Measurements from ENCODE around the gene MICALL2. TPM values are rescaled to one million over a fixed set of nuclear protein-coding genes. Genes with fewer than 3 reads are reported as not detected.
A peak's percentile ranks its signal among the peaks of the same experiment; 100 is the strongest.

The MICALL2 gene
- total RNA-seq, 1 donor from 2014 or later: 3.7 TPM

DNA sequence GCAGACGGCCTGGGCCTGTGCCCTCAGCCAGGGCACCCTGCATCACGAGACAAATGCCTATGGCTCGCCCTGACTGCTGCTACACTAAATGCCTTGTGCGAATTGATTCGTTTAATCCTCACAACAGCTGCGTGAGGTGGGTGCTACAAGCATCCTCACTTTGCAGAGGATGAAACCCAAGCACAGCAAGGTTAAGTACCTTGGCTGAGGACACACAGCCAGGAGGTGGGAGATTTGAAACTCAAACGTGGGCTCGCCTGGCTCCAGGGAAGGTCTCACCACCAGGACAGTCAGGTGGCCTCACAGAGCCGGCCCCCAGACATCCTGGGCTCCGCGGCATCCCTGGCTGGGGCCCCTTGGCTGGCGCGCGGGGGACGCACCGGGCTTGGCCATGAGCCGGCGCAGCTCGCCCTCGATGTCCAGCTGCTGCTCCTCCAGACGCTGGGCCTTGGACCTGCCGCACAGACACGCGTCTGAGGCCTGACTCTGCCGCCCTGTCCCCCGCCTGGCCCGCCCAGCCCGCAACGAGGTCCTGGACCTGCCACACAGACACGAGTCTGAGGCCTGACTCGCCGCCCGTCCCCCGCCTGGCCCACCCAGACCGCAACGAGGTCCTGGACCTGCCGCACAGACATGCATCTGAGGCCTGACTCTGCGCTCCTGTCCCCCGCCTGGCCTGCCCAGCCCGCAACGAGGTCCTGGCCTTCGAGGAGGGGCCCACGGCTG is 22.0 kb downstream of the MICALL2 start:
- DNase-seq (ENCODE audit: low spot score in 2 of 2) (no peak), FAIRE-seq (no peak)

GRCh38 chr7:1436608-1437007 is 22.7 kb downstream of the MICALL2 start:
- FAIRE-seq (no peak), DNase-seq (ENCODE audit: low spot score in 2 of 2) (no peak)

DNA sequence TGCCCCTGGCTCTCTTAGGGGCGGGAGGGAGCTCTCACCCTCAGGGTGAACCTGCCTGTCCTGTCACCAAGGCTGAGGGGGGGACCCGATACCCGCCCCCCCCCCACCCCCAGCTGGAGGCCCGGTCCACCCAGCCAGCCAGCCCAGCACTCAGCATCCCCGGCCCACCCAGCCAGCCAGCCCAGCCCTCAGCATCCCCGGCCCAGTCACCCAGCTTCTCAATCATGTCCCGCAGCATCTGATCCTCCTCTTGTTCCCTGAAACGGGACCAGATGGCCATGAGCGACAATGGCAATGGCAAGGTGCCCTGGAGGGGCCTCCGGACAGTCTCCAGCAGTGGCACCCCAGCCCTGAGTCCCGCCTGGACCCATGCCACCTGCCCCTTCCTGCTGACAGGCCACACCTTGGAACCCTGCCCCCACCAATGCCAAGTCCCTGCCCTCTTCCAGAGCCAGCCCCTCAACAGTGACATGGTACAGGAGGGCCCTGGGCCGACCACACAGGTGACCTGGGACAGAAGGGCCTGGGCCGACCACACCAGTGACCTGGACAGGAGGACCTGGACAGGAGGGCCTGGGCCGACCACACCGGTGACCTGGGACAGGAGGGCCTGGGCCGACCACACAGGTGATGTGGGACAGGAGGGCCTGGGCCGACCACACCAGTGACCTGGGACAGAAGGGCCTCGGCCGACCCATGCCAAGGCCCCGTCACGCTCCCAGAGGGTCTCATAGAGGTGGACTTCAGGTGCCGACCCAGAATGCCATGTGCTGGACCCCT is 24.2 kb downstream of the MICALL2 start:
- DNase-seq (ENCODE audit: low spot score in 2 of 2): no peak
- no peak for FAIRE-seq

DNA sequence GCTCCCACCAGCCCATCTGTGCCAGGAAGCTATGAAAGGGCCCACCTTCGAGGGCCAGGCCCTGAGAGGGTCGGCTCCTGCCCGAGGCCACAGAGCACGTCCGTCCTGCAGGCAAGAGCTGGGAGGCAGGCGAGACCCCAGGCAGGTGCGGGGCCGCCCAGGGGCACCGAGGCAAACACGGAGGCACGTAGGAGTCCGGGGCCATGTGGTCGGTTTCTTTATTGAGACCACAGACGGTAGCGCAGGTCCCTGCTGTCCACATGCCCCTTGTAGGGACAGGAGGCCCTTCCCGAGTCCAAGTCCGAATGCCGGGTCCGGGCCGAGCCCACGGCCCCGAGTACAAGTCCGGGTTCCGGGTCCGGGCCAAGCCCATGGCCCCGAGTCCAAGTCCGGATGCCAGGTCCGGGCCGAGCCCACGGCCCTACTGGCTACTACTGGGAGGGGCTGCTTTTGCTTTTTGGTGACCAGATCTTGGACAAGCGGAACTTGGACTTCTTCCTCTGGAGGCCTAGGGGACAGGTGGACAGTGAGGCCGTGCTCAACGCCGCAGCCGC is 25.0 kb downstream of the MICALL2 start:
- no peak for FAIRE-seq

GRCh38 chr7:1433128-1433920 is 25.9 kb downstream of the MICALL2 start:
- FAIRE-seq: no peak
- DNase-seq (ENCODE audit: low spot score in 2 of 2): no peak

More for the DNA sequence above, 25.0 kb downstream of the MICALL2 start:
- no peak for DNase-seq (ENCODE audit: low spot score in 2 of 2)

GRCh38 chr7:1432411-1433082 is 26.7 kb downstream of the MICALL2 start:
- FAIRE-seq: no peak

DNA sequence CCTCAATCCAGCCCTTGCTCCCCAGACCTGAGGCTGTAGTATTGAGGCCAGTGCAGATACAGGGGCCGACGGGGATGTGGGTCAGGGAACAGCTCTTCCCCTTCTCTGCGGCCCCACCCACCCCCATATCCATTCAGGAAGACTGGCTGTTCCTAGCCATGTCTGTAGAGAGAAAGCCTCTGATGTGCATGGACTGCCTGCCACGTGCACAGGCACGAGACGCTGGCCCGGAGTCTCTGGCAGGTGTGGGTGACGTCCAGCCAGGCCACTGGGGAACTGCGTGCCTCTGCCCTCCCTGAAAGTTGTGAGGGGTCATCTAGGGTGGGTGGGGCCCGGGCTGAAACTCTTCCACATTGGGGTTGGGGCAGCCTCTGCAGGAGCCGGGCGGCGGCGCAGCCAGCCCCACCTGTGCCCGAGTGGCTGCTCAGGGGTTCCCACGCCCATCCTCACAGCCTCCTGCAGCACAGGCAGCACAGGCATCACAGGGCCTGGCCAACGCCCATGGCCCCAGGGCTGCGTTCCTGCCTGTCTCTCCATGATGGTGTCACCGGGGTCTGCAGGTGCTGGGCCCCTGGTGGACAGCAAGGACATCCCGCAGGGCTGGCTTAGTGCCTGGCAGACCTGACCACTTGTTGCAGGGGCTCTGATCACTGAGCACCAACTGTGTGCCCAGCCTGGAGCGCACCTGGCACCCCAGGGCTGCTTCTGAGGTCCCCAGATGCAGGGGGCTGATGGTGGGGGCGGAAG is 27.5 kb downstream of the MICALL2 start:
- FAIRE-seq: no peak
- DNase-seq (ENCODE audit: low spot score in 2 of 2): no peak

More at GRCh38 chr7:1432411-1433082, 26.7 kb downstream of the MICALL2 start:
- DNase-seq (ENCODE audit: low spot score in 2 of 2): peak; percentile 71 to 82

DNA sequence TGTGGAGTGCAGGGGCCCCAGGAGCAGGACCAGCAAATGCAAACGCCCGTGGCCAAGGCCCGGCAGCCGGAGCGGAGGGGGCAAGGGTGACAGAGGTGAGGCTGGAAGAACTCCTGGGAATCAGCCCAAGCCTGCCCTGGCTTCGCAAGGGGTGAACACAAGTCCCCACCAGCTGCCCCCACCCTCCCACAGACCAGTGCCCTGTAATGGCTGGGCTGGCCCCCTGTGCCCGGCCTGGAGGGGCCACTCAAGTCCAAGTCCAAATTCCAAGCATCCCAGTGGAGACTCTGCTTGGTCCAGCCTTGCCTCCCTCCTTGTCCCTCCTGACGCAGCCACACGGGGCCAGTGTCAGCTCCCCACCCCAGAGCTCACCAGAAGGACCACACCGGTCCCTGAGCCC is 28.0 kb downstream of the MICALL2 start:
- no peak for FAIRE-seq
- DNase-seq (ENCODE audit: low spot score in 2 of 2): no peak

- FAIRE-seq (no peak), DNase-seq (ENCODE audit: low spot score in 2 of 2) (no peak)
These were observed 29.0 kb downstream of the MICALL2 start for GRCh38 chr7:1430056-1430845.

DNA sequence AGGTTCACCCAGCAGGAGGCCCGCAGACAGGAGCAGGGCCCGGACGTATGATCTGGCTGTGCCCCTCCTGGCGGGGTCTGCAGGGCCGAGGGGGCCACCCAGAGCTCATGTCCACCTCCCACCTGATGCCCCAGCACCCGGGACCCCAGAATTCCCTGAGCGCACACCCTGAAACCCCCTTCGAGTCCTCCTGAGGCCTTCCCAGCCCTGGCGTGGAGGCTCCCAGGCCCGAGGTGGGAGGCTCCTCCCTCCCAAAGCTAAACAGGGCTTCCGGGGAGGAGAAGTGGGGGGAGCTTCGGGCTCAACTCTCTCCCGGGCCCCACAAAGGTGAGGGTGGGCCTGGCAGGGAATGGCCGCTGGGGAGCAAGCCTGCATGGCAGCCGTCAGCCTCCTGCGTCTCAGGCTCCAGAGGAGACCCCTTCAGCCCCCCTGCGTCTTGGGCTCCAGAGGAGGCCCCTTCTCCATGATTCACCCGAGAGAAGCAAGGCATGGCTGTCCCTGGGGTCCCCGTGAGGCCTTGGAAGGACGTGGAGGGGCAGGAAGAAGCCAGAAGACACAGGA is 30.2 kb downstream of the MICALL2 start:
- FAIRE-seq (no peak), DNase-seq (ENCODE audit: low spot score in 2 of 2) (no peak)

GRCh38 chr7:1427064-1427657 is 32.1 kb downstream of the MICALL2 start:
- FAIRE-seq (no peak), DNase-seq (ENCODE audit: low spot score in 2 of 2) (no peak)

DNA sequence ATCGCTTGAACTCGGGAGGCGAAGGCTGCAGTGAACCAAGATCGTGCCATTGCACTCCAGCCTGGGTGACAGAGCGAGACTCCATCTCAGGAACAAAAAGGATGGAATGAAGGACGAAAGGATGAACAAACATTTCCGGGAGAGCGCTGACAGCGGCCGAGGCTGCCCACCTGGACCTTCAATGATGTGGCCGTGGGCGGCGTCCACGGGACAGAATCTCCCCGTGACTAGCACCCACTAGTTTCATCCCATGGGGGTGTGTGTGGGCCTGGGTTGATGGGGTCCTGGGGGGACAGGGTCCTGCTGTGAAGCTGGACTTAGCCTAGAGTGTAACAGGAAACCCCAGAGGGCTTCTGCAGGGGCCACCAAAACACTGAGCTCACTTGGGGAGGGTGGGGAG is 32.8 kb downstream of the MICALL2 start:
- FAIRE-seq: no peak
- no peak for DNase-seq (ENCODE audit: low spot score in 2 of 2)

DNA sequence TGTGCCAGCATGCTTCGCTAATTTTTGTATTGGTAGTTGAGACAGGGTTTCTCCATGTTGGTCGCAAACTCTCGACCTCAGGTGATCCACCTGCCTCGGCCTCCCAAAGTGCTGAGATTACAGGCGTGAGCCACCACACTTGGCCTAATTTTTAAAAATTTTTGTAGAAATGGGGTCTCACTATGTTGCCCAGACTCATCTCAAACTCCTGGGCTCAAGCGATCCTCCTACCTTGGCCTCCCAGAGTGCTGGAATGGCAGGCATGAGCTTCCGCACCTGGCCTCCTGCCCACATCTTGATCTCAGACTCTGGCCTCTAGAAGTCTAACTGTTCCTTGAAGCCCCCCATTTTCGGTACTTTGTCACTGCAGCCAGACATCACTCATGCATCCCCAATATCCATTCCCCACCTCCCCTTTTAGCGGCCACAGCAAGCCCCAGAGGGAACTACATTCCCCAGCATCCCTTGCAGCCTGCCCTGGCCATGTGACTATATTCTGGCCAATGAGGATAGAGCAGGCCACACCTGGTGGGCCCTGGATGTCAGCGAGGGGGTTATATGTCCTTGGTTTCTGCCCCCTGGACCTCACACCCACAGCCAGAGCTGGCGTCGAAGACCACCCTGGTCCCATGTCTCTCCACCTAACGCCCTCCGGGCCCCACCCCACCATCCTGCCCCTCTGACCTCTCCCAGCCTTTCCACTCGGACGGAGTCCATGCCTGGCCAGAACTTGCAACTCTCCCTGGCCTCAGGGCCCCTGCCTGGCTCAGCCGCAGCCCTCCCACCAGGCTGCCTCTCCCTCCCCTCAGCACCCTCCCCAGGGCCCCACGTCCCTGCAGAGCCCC is 33.8 kb downstream of the MICALL2 start:
- no peak for DNase-seq (ENCODE audit: low spot score in 2 of 2)
- FAIRE-seq: no peak

- DNase-seq (ENCODE audit: low spot score in 2 of 2) (no peak), FAIRE-seq (no peak)
These were observed 35.2 kb downstream of the MICALL2 start for GRCh38 chr7:1424041-1424440.

DNA sequence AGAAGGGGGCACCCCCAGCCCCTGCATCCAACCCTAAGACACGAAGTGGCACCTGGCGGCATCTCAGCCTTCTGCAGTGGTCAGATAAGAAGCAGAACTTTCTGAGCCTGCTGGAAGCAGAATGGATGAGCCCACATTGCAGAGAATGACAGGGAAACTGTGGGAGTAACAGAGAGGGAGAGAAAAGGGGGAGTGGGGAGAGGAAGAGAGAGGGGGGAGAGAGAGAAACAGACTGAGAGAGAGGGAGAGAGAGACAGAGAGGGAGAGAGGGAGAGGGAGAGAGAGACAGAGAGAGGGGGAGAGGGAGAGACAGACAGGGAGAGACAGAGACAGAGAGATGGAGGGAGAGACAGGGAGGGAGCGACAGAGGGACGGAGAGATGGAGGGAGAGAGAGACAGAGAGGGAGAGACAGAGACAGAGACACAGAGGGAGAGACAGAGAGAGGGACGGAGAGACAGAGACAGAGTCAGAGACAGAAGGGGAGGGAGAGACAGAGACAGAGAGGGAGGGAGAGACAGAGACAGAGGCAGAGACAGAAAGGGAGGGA is 35.9 kb downstream of the MICALL2 start:
- no peak for FAIRE-seq
- DNase-seq (ENCODE audit: low spot score in 2 of 2): no peak

- DNase-seq (ENCODE audit: low spot score in 2 of 2): peak in 1 of 2 donors; percentile 57
- no peak for FAIRE-seq
These were observed 36.6 kb downstream of the MICALL2 start for GRCh38 chr7:1422512-1423263.
